OCI-M2 (cell line): ENCODE measurements around the gene DCANP1.

Experiments
- DNase-seq: peaks from one replicate; lab custom pipeline; 2025; ENCODE audit not compliant: unreplicated experiment; lab: John Stamatoyannopoulos, UW

Gene DCANP1

GRCh38 chr5:135458356-135458755 lies 11.2 kb upstream of the DCANP1 start:
- DNase-seq, result no peak

- peak; percentile 23 for DNase-seq
Observed at GRCh38 chr5:135457424-135458071, 10.4 kb upstream of the DCANP1 start.

GRCh38 chr5:135456238-135457099 lies 9.3 kb upstream of the DCANP1 start:
- DNase-seq, result no peak

- DNase-seq, result no peak
Observed at GRCh38 chr5:135455876-135456237, 8.7 kb upstream of the DCANP1 start.

GRCh38 chr5:135454946-135455345 lies 7.8 kb upstream of the DCANP1 start:
- no peak for DNase-seq

GRCh38 chr5:135453613-135454012 lies 6.5 kb upstream of the DCANP1 start:
- no peak for DNase-seq

- DNase-seq, result no peak
Observed at GRCh38 chr5:135452321-135453030, 5.3 kb upstream of the DCANP1 start, which contains the start of gene TIFAB. Gene TIFAB (minus strand): TSS chr5:135452351. CDS start chr5:135449939, 2,412 bp downstream.

GRCh38 chr5:135451581-135452320 lies 4.6 kb upstream of the DCANP1 start:
- no peak for DNase-seq

- no peak for DNase-seq
Observed at GRCh38 chr5:135450952-135451351, 3.8 kb upstream of the DCANP1 start.

GRCh38 chr5:135450336-135450735 lies 3.2 kb upstream of the DCANP1 start:
- DNase-seq, result no peak

- no peak for DNase-seq
Observed at GRCh38 chr5:135449644-135450043, 2.5 kb upstream of the DCANP1 start.

GRCh38 chr5:135448791-135449507 lies 1.8 kb upstream of the DCANP1 start:
- DNase-seq, result no peak

- no peak for DNase-seq
Observed at GRCh38 chr5:135448071-135448739, 1.1 kb upstream of the DCANP1 start.

- DNase-seq, result no peak
Observed at GRCh38 chr5:135446615-135447014, 533 bp downstream of the DCANP1 start.

- DNase-seq, result no peak
Observed at GRCh38 chr5:135446206-135446605, 942 bp downstream of the DCANP1 start.

GRCh38 chr5:135445306-135445985 lies 1.7 kb downstream of the DCANP1 start:
- no peak for DNase-seq

- no peak for DNase-seq
Observed at GRCh38 chr5:135444881-135445280, 2.3 kb downstream of the DCANP1 start.

- no peak for DNase-seq
Observed at GRCh38 chr5:135444360-135444759, 2.8 kb downstream of the DCANP1 start.
